ENCODE measurements around the gene GBE1.

GRCh38 chr3:81752604-81753003, 8.8 kb downstream of the GBE1 start:
- TF ChIP-seq CTCF (IDR thresholded peaks at IDR 0.05 in 4 of 5, conservative IDR thresholded peaks at IDR 0.05 in 1 of 5) (no peak), POLR2A (IDR thresholded peaks at IDR 0.05) (no peak)

Data from gastrocnemius medialis (tissue), 4 donors.